Smooth muscle cell (in vitro differentiated cells): ENCODE measurements around the gene PLA2G4A. TPM values are rescaled to one million over a fixed set of nuclear protein-coding genes. Genes with fewer than 3 reads are reported as not detected.

Experiments
- DNase-seq: peaks from one replicate; lab custom pipeline; 2025; ENCODE audit not compliant: unreplicated experiment; lab: John Stamatoyannopoulos, UW
- H2AFZ ChIP-seq: fragments of 200-600 bp; sonication (generic); 2 replicates; pipeline ENCODE4 v1.6.0; 2016; ENCODE audit warnings: antibody characterized with exemption, low read depth, mild to moderate bottlenecking
- H3F3A ChIP-seq: fragments of 200-600 bp; sonication (generic); 2 replicates; pipeline ENCODE4 v1.6.0; 2017; ENCODE audit warnings: antibody characterized with exemption, low read depth
- H3K27ac ChIP-seq: fragments of 200-600 bp; sonication (generic); 2 replicates; pipeline ENCODE4 v1.5.1; 2016; ENCODE audit warnings: low read depth, mild to moderate bottlenecking
- H3K27me3 ChIP-seq: fragments of 200-600 bp; sonication (generic); 2 replicates; pipeline ENCODE4 v1.6.1; 2016; ENCODE audit warnings: low read depth, mild to moderate bottlenecking
- H3K36me3 ChIP-seq: fragments of 200-600 bp; sonication (generic); 2 replicates; pipeline ENCODE4 v1.5.1; 2016; ENCODE audit warnings: low read depth
- H3K4me1 ChIP-seq: fragments of 200-600 bp; sonication (generic); 2 replicates; pipeline ENCODE4 v1.5.1; 2016; ENCODE audit warnings: low read depth
- H3K4me2 ChIP-seq: fragments of 200-600 bp; sonication (generic); 2 replicates; pipeline ENCODE4 v1.6.0; 2016; ENCODE audit warnings: mild to moderate bottlenecking
- H3K4me3 ChIP-seq: fragments of 200-600 bp; sonication (generic); 2 replicates; pipeline ENCODE4 v1.5.1; 2016; ENCODE audit warnings: mild to moderate bottlenecking
- H3K79me2 ChIP-seq: fragments of 200-600 bp; sonication (generic); 2 replicates; pipeline ENCODE4 v1.6.0; 2016; ENCODE audit warnings: low read depth, mild to moderate bottlenecking
- H3K9ac ChIP-seq: fragments of 200-600 bp; sonication (generic); 2 replicates; pipeline ENCODE4 v1.6.0; 2016; ENCODE audit warnings: low read depth
- H3K9me3 ChIP-seq: fragments of 200-600 bp; sonication (generic); replicated peaks from 2 replicates; pipeline ENCODE4 v1.5.1; 2016; ENCODE audit warnings: low read depth
- H4K20me1 ChIP-seq: fragments of 200-600 bp; sonication (generic); 2 replicates; pipeline ENCODE4 v1.6.0; 2016; ENCODE audit warnings: low read depth
- CTCF ChIP-seq: fragments of 200-600 bp; sonication (generic); IDR thresholded peaks from 2 replicates; pipeline ENCODE4 v1.5.1; 2017; ENCODE audit warnings: borderline replicate concordance, mild to moderate bottlenecking, antibody characterized with exemption; ENCODE audit not compliant: insufficient read depth, poor library complexity, severe bottlenecking
- WGBS: methylation state at CpG from one replicate; pipeline ENCODE4 v1.1.7; 2016; ENCODE audit warnings: low lambda C conversion rate; 5-methylcytosine and 5-hydroxymethylcytosine counted together
- polyA plus RNA-seq: library from polyadenylated mRNA; unstranded; fragments of >200 nt; fragmentation: Nextera tagmentation; extraction: Ambion mirVana; gene quantifications from 2 replicates; pipeline ENCODE4 v1.2.1, GENCODE V29; 2016
- total RNA-seq: library from RNA; depleted of rRNA; stranded (reverse); fragments of >200 nt; gene quantifications from 2 replicates; pipeline ENCODE4 v1.2.3, GENCODE V29; 2014

The PLA2G4A gene
- total and polyA plus RNA-seq, 2 experiments from 2014 or later: 3.3 to 7.8 TPM

GRCh38 chr1:186872291-186872690 is 43.5 kb downstream of the PLA2G4A start:
- no peak overlapping the region for H3K4me3 ChIP-seq
- H3K36me3 ChIP-seq: no peaks in the 10 kb centered on the region
- no peaks in the 10 kb centered on the region for H3K79me2 ChIP-seq
- H2AFZ ChIP-seq: no peak overlapping the region
- 78% methylated on average over 5 of the region's 5 CpGs for WGBS
- peaks cover 15% of the 10 kb centered on the region for H3K4me1 ChIP-seq
- no peaks in the 10 kb centered on the region for H3K27me3 ChIP-seq
- no peak for TF ChIP-seq CTCF
- no peak for DNase-seq
- no peak overlapping the region for H3K27ac ChIP-seq
- H3K9ac ChIP-seq: no peak overlapping the region
- H4K20me1 ChIP-seq: no peaks in the 10 kb centered on the region
- no peaks in the 10 kb centered on the region for H3F3A ChIP-seq
- H3K4me2 ChIP-seq: no peak overlapping the region
- H3K9me3 ChIP-seq: no peaks in the 10 kb centered on the region

GRCh38 chr1:186873687-186874086 is 44.9 kb downstream of the PLA2G4A start:
- H3F3A ChIP-seq: no peaks in the 10 kb centered on the region
- H3K79me2 ChIP-seq: no peaks in the 10 kb centered on the region
- no peak overlapping the region for H3K4me3 ChIP-seq
- no peak for DNase-seq
- H3K9ac ChIP-seq: no peak overlapping the region
- no peaks in the 10 kb centered on the region for H4K20me1 ChIP-seq
- no peak for TF ChIP-seq CTCF
- H3K4me2 ChIP-seq: no peak overlapping the region
- no peaks in the 10 kb centered on the region for H3K36me3 ChIP-seq
- no peak overlapping the region for H2AFZ ChIP-seq
- no peak overlapping the region for H3K27ac ChIP-seq
- H3K4me1 ChIP-seq: peaks cover 15% of the 10 kb centered on the region
- WGBS: 97% methylated on average over 1 of the region's 1 CpG
- H3K27me3 ChIP-seq: no peaks in the 10 kb centered on the region
- no peaks in the 10 kb centered on the region for H3K9me3 ChIP-seq

- no peak overlapping the region for H2AFZ ChIP-seq
Measured at GRCh38 chr1:186875896-186876835, 47.4 kb downstream of the PLA2G4A start.

More at GRCh38 chr1:186875896-186876835, 47.4 kb downstream of the PLA2G4A start:
- Histone ChIP-seq H3K9me3 (no peaks in the 10 kb centered on the region), H3K4me3 (no peak overlapping the region), H4K20me1 (no peaks in the 10 kb centered on the region), H3F3A (no peaks in the 10 kb centered on the region), H3K36me3 (no peaks in the 10 kb centered on the region), H3K9ac (no peak overlapping the region), H3K79me2 (no peaks in the 10 kb centered on the region), H3K27me3 (no peaks in the 10 kb centered on the region), H3K4me2 (no peak overlapping the region), H3K4me1 (peaks cover 12% of the 10 kb centered on the region), H3K27ac (no peak overlapping the region)
- DNase-seq: no peak
- TF ChIP-seq CTCF: no peak
- WGBS: 85% methylated on average over 12 of the region's 12 CpGs
